HepG2 (cell line): ENCODE data around the gene DDX43. TPM values are rescaled to one million over a fixed set of nuclear protein-coding genes. Genes with fewer than 3 reads are reported as not detected.
"Not testable (repeated sequence)": the region's sequence is repeated elsewhere in the genome, so short reads cannot be mapped to it uniquely, and the experiment has no call there.

Experiments
- ATAC-seq: fragments of 200-7000 bp; cut with Tn5 transposase; 3 replicates; pipeline ENCODE4 v1.9.1; 2020; ENCODE audit warnings: mild to moderate bottlenecking, moderate library complexity
- BruUV-seq: library from RNA; stranded (reverse); fragments of 400-500 nt; replicated peaks from 2 replicates; lab custom pipeline; 2021; lab: Mats Ljungman, UMichigan
- CTCF ChIA-PET: fragments of 300-600 bp; formaldehyde crosslinking; extraction: SDS; loops from one replicate; lab custom pipeline; 2021; ENCODE audit warnings: low total read pairs, inconsistent platforms, low intra/inter-chr PET ratio; lab: Yijun Ruan, JAX
- POLR2A ChIA-PET: fragments of 350-600 bp; sonication (Branson Sonifier 250); formaldehyde crosslinking; loops from one replicate; lab custom pipeline; 2020; ENCODE audit warnings: antibody characterized with exemption, inconsistent platforms; lab: Yijun Ruan, JAX
- DNase-seq: peaks from one replicate; pipeline ENCODE4 v3.0.0-alpha.2; 2015; ENCODE audit warnings: low spot score
- FAIRE-seq: peaks from 3 replicates; lab custom pipeline; 2011; peaks lifted over from hg19 to GRCh38; lab: Jason Lieb, UNC
- H2AFZ ChIP-seq: one replicate; pipeline ENCODE4 v1.6.1; 2011; ENCODE audit warnings: low read length, inconsistent platforms
- H3K27ac ChIP-seq: fragments of 300-600 bp; 3 replicates; pipeline ENCODE4 v1.8.0; 2011; ENCODE audit warnings: mixed run types, mild to moderate bottlenecking, mixed read lengths, low read length, inconsistent platforms; ENCODE audit not compliant: insufficient read depth; ENCODE audit errors: extremely low read length
- H3K27me3 ChIP-seq, 2 experiments: fragments of 200-600 bp in 1 of 2; 2 replicates in 1 of 2; 3 replicates in 1 of 2; pipeline versions ENCODE4 v1.6.0 to v1.8.0; 2011; ENCODE audit warnings: low read length in 2 of 2, mild to moderate bottlenecking in 2 of 2, moderate library complexity in 2 of 2, inconsistent platforms in 1 of 2; ENCODE audit not compliant: insufficient read depth in 2 of 2, control insufficient read depth in 1 of 2
- H3K36me3 ChIP-seq, 2 experiments: fragments of 200-600 bp in 1 of 2; replicated peaks in 1 of 2; 2 replicates in 1 of 2; 3 replicates in 1 of 2; pipeline versions ENCODE4 v1.5.1 to v1.8.0; 2011; ENCODE audit warnings: low read length in 2 of 2, inconsistent platforms in 1 of 2; ENCODE audit not compliant: insufficient read depth in 2 of 2, control insufficient read depth in 1 of 2
- H3K4me1 ChIP-seq: 2 replicates; pipeline ENCODE4 v1.5.1; 2012; ENCODE audit warnings: low read length, inconsistent platforms; ENCODE audit not compliant: insufficient read depth
- H3K4me2 ChIP-seq: 2 replicates; pipeline ENCODE4 v1.6.0; 2011; ENCODE audit warnings: low read depth, low read length, inconsistent platforms
- H3K4me3 ChIP-seq, 3 experiments: fragments of 200-600 bp in 1 of 3; sonication (generic), shearing (Covaris generic) in 1 of 3; replicated peaks in 1 of 3; 2 replicates each; pipeline ENCODE4 v1.5.1; 2011 to 2016; ENCODE audit warnings: low read length in 3 of 3, inconsistent platforms in 2 of 3, low read depth in 2 of 3, mild to moderate bottlenecking in 2 of 3, control low read depth in 1 of 3, mixed read lengths in 1 of 3; ENCODE audit not compliant: insufficient read depth in 1 of 3
- H3K79me2 ChIP-seq: one replicate; pipeline ENCODE4 v1.6.1; 2011; ENCODE audit warnings: low read length, inconsistent platforms; ENCODE audit not compliant: insufficient read depth
- H3K9ac ChIP-seq: 2 replicates; pipeline ENCODE4 v1.6.0; 2011; ENCODE audit warnings: mild to moderate bottlenecking, low read depth, low read length, inconsistent platforms; ENCODE audit not compliant: insufficient read depth
- H3K9me3 ChIP-seq: 2 replicates; pipeline ENCODE4 v1.5.1; 2012; ENCODE audit warnings: mild to moderate bottlenecking, low read length
- H4K20me1 ChIP-seq: 2 replicates; pipeline ENCODE4 v1.6.0; 2011; ENCODE audit warnings: inconsistent platforms, mild to moderate bottlenecking, low read length, moderate library complexity; ENCODE audit not compliant: insufficient read depth
- FOSL2 ChIP-seq: sonication (generic); formaldehyde crosslinking; IDR thresholded peaks from 2 replicates; pipeline ENCODE4 v1.4.0; 2020; ENCODE audit warnings: missing genetic modification reagents
- MEIS2 ChIP-seq: sonication (generic); formaldehyde crosslinking; IDR thresholded peaks from 2 replicates; pipeline ENCODE4 v1.9.0; 2021; ENCODE audit warnings: mild to moderate bottlenecking, missing genetic modification reagents
- ZNF674 ChIP-seq: sonication (generic); formaldehyde crosslinking; IDR thresholded peaks from 2 replicates; pipeline ENCODE4 v1.5.0; 2020; ENCODE audit warnings: low read depth, mild to moderate bottlenecking, missing genetic modification reagents
- WGBS: methylation state at CpG from one replicate; pipeline ENCODE4 v1.1.6; 2017; ENCODE audit warnings: low lambda C conversion rate; 5-methylcytosine and 5-hydroxymethylcytosine counted together
- in situ Hi-C: cut with HindIII; loops from 2 replicates; pipeline ENCODE4 v1.10.0; 2017; ENCODE audit warnings: low pct_unique_long_range_greater_than_20kb; ENCODE audit not compliant: extremely low pct_ligation_motif_present
- intact Hi-C: fragments of 100-400 bp; cut with micrococcal nuclease; formaldehyde crosslinking; loops from one replicate; pipeline ENCODE4 v1.10.0; 2022; ENCODE audit not compliant: unreplicated experiment
- polyA plus RNA-seq, 8 experiments: library from polyadenylated mRNA; depleted of rRNA in 3 of 8; stranded (reverse) in 7 of 8; unstranded in 1 of 8; fragments of >200 nt; fragmentation: Illumina TruSeq in 4 of 8; extraction: Trizol in 4 of 8; gene quantifications; 2 replicates each; pipeline versions ENCODE4 v1.2.1 to v1.2.3, GENCODE V29; 2011 to 2016; ENCODE audit warnings: low read depth in 4 of 8, missing spikeins in 1 of 8, mixed read lengths in 1 of 8; ENCODE audit not compliant: insufficient read depth in 1 of 8
- total RNA-seq, 5 experiments: library from RNA; depleted of rRNA; stranded (reverse); fragments of >200 nt; fragmentation: Illumina TruSeq; extraction: Trizol; gene quantifications; 2 replicates each; pipeline ENCODE4 v1.2.3, GENCODE V29; 2016; ENCODE audit warnings: low read depth in 1 of 5

The DDX43 gene
- total and polyA plus RNA-seq, 2 of the 13 experiments (the other 11 are each of a cell fraction or from before 2014, with no cell fraction given) = not detected

DNA sequence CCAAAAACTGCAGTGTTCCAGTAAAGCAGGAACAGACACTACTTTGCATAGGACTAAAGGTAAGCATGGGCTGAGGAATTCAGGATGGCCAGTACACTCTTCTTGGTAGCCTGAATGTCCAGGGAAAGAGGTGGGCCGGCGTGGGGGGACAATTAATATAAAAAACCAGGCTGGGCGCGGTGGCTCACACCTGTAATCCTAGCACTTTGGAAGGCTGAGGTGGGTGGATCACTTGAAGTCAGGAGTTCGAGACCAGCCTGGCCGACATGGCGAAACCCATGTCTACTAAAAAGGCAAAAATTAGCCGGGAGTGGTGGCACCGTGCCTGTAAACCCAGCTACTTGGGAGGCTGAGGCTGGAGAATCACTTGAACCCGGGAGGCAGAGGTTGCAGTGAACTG lies 13.1 kb upstream of the DDX43 start:
- H3K27ac ChIP-seq, ATAC-seq, H3K27me3 ChIP-seq, in situ Hi-C loops, H3K4me1 ChIP-seq, H2AFZ ChIP-seq, H3K9ac ChIP-seq, BruUV-seq, H3K4me2 ChIP-seq, FAIRE-seq, H3K36me3 ChIP-seq, H3K9me3 ChIP-seq, POLR2A ChIA-PET, CTCF ChIA-PET, H4K20me1 ChIP-seq, DNase-seq, H3K4me3 ChIP-seq, intact Hi-C loops, H3K79me2 ChIP-seq: not testable (repeated sequence)
- whole genome bisulfite sequencing = 36% methylated on average over 10 of the region's 10 CpGs

DNA sequence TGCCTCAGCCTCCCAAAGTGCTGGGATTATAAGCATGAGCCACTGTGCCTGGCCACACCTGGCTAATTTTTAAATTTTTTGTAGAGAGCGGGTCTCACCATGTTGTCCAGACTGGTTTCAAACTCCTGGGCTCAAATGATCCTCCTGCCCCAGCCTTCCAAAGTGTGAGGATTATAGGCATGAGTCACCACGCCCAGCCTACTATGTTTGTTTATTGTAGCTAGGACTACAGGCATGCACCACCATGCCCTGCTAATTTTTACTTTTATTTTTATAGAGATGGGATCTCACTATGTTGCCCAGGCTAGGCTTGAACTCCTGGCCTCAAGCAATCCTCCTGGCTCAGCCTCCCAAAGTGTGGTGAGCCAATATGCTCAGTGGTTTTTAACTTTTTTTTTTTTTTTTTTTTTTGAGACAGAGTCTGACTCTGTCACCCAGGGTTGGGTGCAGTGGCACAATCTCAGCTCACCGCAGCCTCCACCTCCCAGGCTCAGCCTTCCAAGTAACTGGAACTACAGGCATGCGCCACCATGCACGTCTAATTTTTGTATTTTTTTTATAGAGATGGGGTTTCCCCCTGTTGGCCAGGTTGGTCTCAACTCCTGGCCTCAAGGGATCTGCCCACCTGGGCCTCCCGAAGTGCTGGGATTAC lies 12.0 kb upstream of the DDX43 start:
- no TSS peak for BruUV-seq
- no peak for TF ChIP-seq ZNF674 (CRISPR knock-in tag)
- TF ChIP-seq FOSL2 (CRISPR knock-in tag) = 0 out of 2 replicates have a peak, but pooled peaks have one; percentile 10
- TF ChIP-seq MEIS2 (CRISPR knock-in tag) = no peak
- no peaks in the 10 kb centered on the region for H3K4me1 ChIP-seq
- CTCF ChIA-PET = no interaction called here
- in situ Hi-C loops = no loop called here
- H3K27ac ChIP-seq = no peak overlapping the region
- POLR2A ChIA-PET = no interaction called here
- intact Hi-C loops = no loop called here
- WGBS = 59% methylated on average over 6 of the region's 6 CpGs
- no peak overlapping the region for H3K4me3 ChIP-seq
- H3K9ac ChIP-seq = no peak overlapping the region
- no peak overlapping the region for H3K4me2 ChIP-seq
- ATAC-seq = no peak
- FAIRE-seq = no peak
- H2AFZ ChIP-seq = no peak overlapping the region
- no peaks in the 10 kb centered on the region for H3K79me2 ChIP-seq
- no peaks in the 10 kb centered on the region for H3K27me3 ChIP-seq
- DNase-seq = no peak
- no peaks in the 10 kb centered on the region for H4K20me1 ChIP-seq
- H3K9me3 ChIP-seq = no peaks in the 10 kb centered on the region
- H3K36me3 ChIP-seq = no peaks in the 10 kb centered on the region
